Measurements from ENCODE around the gene ZNF805. TPM values are rescaled to one million over a fixed set of nuclear protein-coding genes. Genes with fewer than 3 reads are reported as not detected.
"Not testable (repeated sequence)": the region's sequence is repeated elsewhere in the genome, so short reads cannot be mapped to it uniquely, and the experiment has no call there.

Gene ZNF805
- total and polyA plus RNA-seq, 2 of the 13 experiments (the other 11 are each of a cell fraction or from before 2014, with no cell fraction given): 5.1 to 12.8 TPM

GRCh38 chr19:57192993-57193392 is 47.4 kb upstream of the ZNF805 start (continued):
- no peak for TF ChIP-seq CERS6 (CRISPR knock-in tag; IDR thresholded peaks at IDR 0.05)
- TF ChIP-seq CHCHD3 (CRISPR knock-in tag; IDR thresholded peaks at IDR 0.05): no peak
- TF ChIP-seq ZNF33B (CRISPR knock-in tag; IDR thresholded peaks at IDR 0.05): no peak
- TF ChIP-seq POLR2AphosphoS5 (IDR thresholded peaks at IDR 0.05; ENCODE audit: low read depth, low read length): no peak
- TF ChIP-seq E2F5 (CRISPR knock-in tag; conservative IDR thresholded peaks at IDR 0.05): no peak
- TF ChIP-seq ZNF639 (CRISPR knock-in tag; conservative IDR thresholded peaks at IDR 0.05): no peak
- TF ChIP-seq ZNF253 (CRISPR knock-in tag; IDR thresholded peaks at IDR 0.05; ENCODE audit: borderline replicate concordance): no peak
- no peak for TF ChIP-seq MYPOP (CRISPR knock-in tag; IDR thresholded peaks at IDR 0.05)

- DNase-seq (ENCODE audit: low spot score); H3K27ac ChIP-seq (ENCODE audit: extremely low read length, insufficient read depth, low read length); H3K9ac ChIP-seq (ENCODE audit: insufficient read depth, low read depth, low read length); H3K27me3 ChIP-seq (ENCODE audit: control insufficient read depth in 1 of 2, insufficient read depth in 2 of 2, low read length in 2 of 2); H4K20me1 ChIP-seq (ENCODE audit: insufficient read depth, low read length); H3K4me1 ChIP-seq (ENCODE audit: insufficient read depth, low read length); H3K4me2 ChIP-seq (ENCODE audit: low read depth, low read length); BruUV-seq (replicated peaks); ATAC-seq; H3K79me2 ChIP-seq (ENCODE audit: insufficient read depth, low read length); CTCF ChIA-PET (ENCODE audit: low intra/inter-chr PET ratio, low total read pairs); H3K9me3 ChIP-seq (ENCODE audit: low read length); POLR2A ChIA-PET; in situ Hi-C loops (cut with HindIII; ENCODE audit: extremely low pct_ligation_motif_present, low pct_unique_long_range_greater_than_20kb); intact Hi-C loops (cut with micrococcal nuclease; ENCODE audit: unreplicated experiment); FAIRE-seq; H2AFZ ChIP-seq (ENCODE audit: low read length); H3K4me3 ChIP-seq (replicated peaks in 1 of 3; ENCODE audit: insufficient read depth in 1 of 3, low read depth in 2 of 3, low read length in 3 of 3): not testable (repeated sequence)
- WGBS (ENCODE audit: low lambda C conversion rate): 98% methylated on average over 6 of the region's 6 CpGs
- H3K36me3 ChIP-seq (replicated peaks in 1 of 2; ENCODE audit: control insufficient read depth in 1 of 2, insufficient read depth in 2 of 2, low read length in 2 of 2): peaks cover 16 to 67% of the 10 kb centered on the region in 2 experiments; a peak in 4 of 5 replicates
These were observed 42.6 kb upstream of the ZNF805 start for GRCh38 chr19:57197874-57198273.

Measured in HepG2 (cell line).